GM18867 (cell line): ENCODE measurements around the gene KCNIP3.

Experiments used
- ATAC-seq: cut with Tn5 transposase; IDR thresholded peaks from one replicate; pipeline ENCODE4 v1.9.1; 2021; ENCODE audit warnings: mild to moderate bottlenecking, moderate library complexity; ENCODE audit not compliant: unreplicated experiment

KCNIP3 gene

GRCh38 chr2:95382686-95383634 lies 85.8 kb downstream of the KCNIP3 start:
- ATAC-seq = no peak

- no peak for ATAC-seq
These were observed 86.5 kb downstream of the KCNIP3 start for GRCh38 chr2:95383635-95384027.

- no peak for ATAC-seq
These were observed 87.9 kb downstream of the KCNIP3 start for GRCh38 chr2:95384854-95385569.

- ATAC-seq = no peak
These were observed 88.4 kb downstream of the KCNIP3 start for GRCh38 chr2:95385570-95385984.

- no peak for ATAC-seq
These were observed 88.9 kb downstream of the KCNIP3 start for GRCh38 chr2:95386031-95386430.

GRCh38 chr2:95387358-95387757 lies 90.2 kb downstream of the KCNIP3 start:
- ATAC-seq = no peak

GRCh38 chr2:95388091-95388692 lies 91.0 kb downstream of the KCNIP3 start:
- no peak for ATAC-seq

GRCh38 chr2:95388856-95389244 lies 91.7 kb downstream of the KCNIP3 start:
- ATAC-seq = peak; percentile 19

GRCh38 chr2:95389245-95390119 lies 92.3 kb downstream of the KCNIP3 start:
- ATAC-seq = peak; percentile 72

- no peak for ATAC-seq
These were observed 93.2 kb downstream of the KCNIP3 start for GRCh38 chr2:95390272-95390880.

- ATAC-seq = no peak
These were observed 93.8 kb downstream of the KCNIP3 start for GRCh38 chr2:95390881-95391321.

- ATAC-seq = no peak
These were observed 94.6 kb downstream of the KCNIP3 start for GRCh38 chr2:95391641-95392310.

GRCh38 chr2:95392320-95392719 lies 95.2 kb downstream of the KCNIP3 start:
- ATAC-seq = no peak

GRCh38 chr2:95392730-95393455 lies 95.7 kb downstream of the KCNIP3 start:
- ATAC-seq = no peak

GRCh38 chr2:95393901-95394300 lies 96.8 kb downstream of the KCNIP3 start:
- no peak for ATAC-seq

- no peak for ATAC-seq
These were observed 101.9 kb downstream of the KCNIP3 start for GRCh38 chr2:95399061-95399460.

GRCh38 chr2:95401480-95401879 lies 104.3 kb downstream of the KCNIP3 start:
- ATAC-seq = no peak

- ATAC-seq = peak; percentile 18
These were observed 104.8 kb downstream of the KCNIP3 start for GRCh38 chr2:95402004-95402369.
